GM12878 (cell line): Measurements from ENCODE around the gene KANK4. TPM values are rescaled to one million over a fixed set of nuclear protein-coding genes. Genes with fewer than 3 reads are reported as not detected.

Experiments
- ATAC-seq: fragments of 200-7000 bp; cut with Tn5 transposase; 3 replicates; pipeline ENCODE4 v1.9.1; 2020; ENCODE audit warnings: mild to moderate bottlenecking, moderate library complexity
- BruUV-seq: library from RNA; stranded (reverse); fragments of 400-500 nt; replicated peaks from 2 replicates; lab custom pipeline; 2021; lab: Mats Ljungman, UMichigan
- CTCF ChIA-PET: fragments of 300-600 bp; sonication (Branson Sonifier 250); formaldehyde crosslinking; extraction: SDS; loops from one replicate; lab custom pipeline; 2021; ENCODE audit warnings: inconsistent platforms; lab: Yijun Ruan, JAX
- POLR2A ChIA-PET: fragments of 350-600 bp; formaldehyde crosslinking; extraction: SDS; loops from one replicate; lab custom pipeline; 2021; ENCODE audit warnings: inconsistent platforms; lab: Charles Lee
- RAD21 ChIA-PET: fragments of 300-600 bp; sonication (Branson Sonifier 250); formaldehyde crosslinking; loops from one replicate; lab custom pipeline; 2023; ENCODE audit warnings: antibody characterized with exemption; ENCODE audit not compliant: unreplicated experiment; lab: Charles Lee
- SMC1A ChIA-PET: fragments of 300-600 bp; sonication (Branson Sonifier 250); formaldehyde crosslinking; loops from one replicate; lab custom pipeline; 2023; ENCODE audit not compliant: unreplicated experiment, uncharacterized antibody; lab: Charles Lee
- DNase-seq: peaks from one replicate; pipeline ENCODE4 v3.0.0-alpha.2; 2011; ENCODE audit warnings: low read depth, low spot score
- FAIRE-seq: peaks from 3 replicates; lab custom pipeline; 2011; peaks lifted over from hg19 to GRCh38; lab: Jason Lieb, UNC
- H2AFZ ChIP-seq: 2 replicates; pipeline ENCODE4 v1.6.0; 2011; ENCODE audit warnings: low read depth, low read length, control low read depth; ENCODE audit not compliant: control insufficient read depth
- H3K27ac ChIP-seq: 2 replicates; pipeline ENCODE4 v1.5.1; 2011; ENCODE audit warnings: control low read depth; ENCODE audit not compliant: control insufficient read depth, insufficient read depth
- H3K27me3 ChIP-seq, 2 experiments: replicated peaks in 1 of 2; 2 replicates each; pipeline versions ENCODE4 v1.6.0 to v1.6.1; 2011; ENCODE audit warnings: low read length in 1 of 2; ENCODE audit not compliant: control insufficient read depth in 2 of 2, insufficient read depth in 2 of 2
- H3K36me3 ChIP-seq, 2 experiments: 2 replicates each; pipeline ENCODE4 v1.5.1; 2011; ENCODE audit warnings: low read length in 1 of 2; ENCODE audit not compliant: control insufficient read depth in 2 of 2, insufficient read depth in 2 of 2
- H3K4me1 ChIP-seq: 2 replicates; pipeline ENCODE4 v1.6.1; 2011; ENCODE audit warnings: mild to moderate bottlenecking, low read length, moderate library complexity, mixed read lengths; ENCODE audit not compliant: control insufficient read depth, insufficient read depth
- H3K4me2 ChIP-seq: 2 replicates; pipeline ENCODE4 v1.6.0; 2011; ENCODE audit warnings: control low read depth; ENCODE audit not compliant: control insufficient read depth, insufficient read depth
- H3K4me3 ChIP-seq: fragments of 200-600 bp; sonication (generic); 2 replicates; pipeline ENCODE4 v1.5.1; 2016
- H3K79me2 ChIP-seq: 2 replicates; pipeline ENCODE4 v1.6.0; 2011; ENCODE audit warnings: low read length; ENCODE audit not compliant: control insufficient read depth, insufficient read depth
- H3K9ac ChIP-seq: 2 replicates; pipeline ENCODE4 v1.8.0; 2011; ENCODE audit warnings: low read length, control low read depth, mixed read lengths; ENCODE audit not compliant: control insufficient read depth, insufficient read depth
- H3K9me3 ChIP-seq: replicated peaks from 3 replicates; pipeline ENCODE4 v1.5.1; 2011; ENCODE audit warnings: mild to moderate bottlenecking, low read length; ENCODE audit not compliant: control insufficient read depth, insufficient read depth
- H4K20me1 ChIP-seq: 2 replicates; pipeline ENCODE4 v1.6.0; 2011; ENCODE audit not compliant: control insufficient read depth, insufficient read depth
- CBX3 ChIP-seq: fragments of 200-600 bp; sonication (generic); IDR thresholded peaks from 2 replicates; pipeline ENCODE4 v1.6.1; 2016; ENCODE audit warnings: low read depth, borderline replicate concordance
- CHD1 ChIP-seq: IDR thresholded peaks from 2 replicates; pipeline ENCODE4 v1.6.1; 2012; ENCODE audit warnings: low read depth, low read length, improper control_type of control experiment
- CREM ChIP-seq: IDR thresholded peaks from 2 replicates; pipeline ENCODE4 v1.6.1; 2014; ENCODE audit warnings: antibody characterized with exemption, low read depth
- MTA2 ChIP-seq: fragments of 450-650 bp; IDR thresholded peaks from 2 replicates; pipeline ENCODE4 v1.6.1; 2016; ENCODE audit warnings: low read depth, mild to moderate bottlenecking, moderate library complexity
- NR2F1 ChIP-seq: fragments of 450-650 bp; conservative IDR thresholded peaks from 2 replicates; pipeline ENCODE4 v1.6.1; 2017; ENCODE audit warnings: mild to moderate bottlenecking
- NRF1 ChIP-seq: conservative IDR thresholded peaks from 2 replicates; pipeline ENCODE4 v1.6.1; 2011; ENCODE audit warnings: mild to moderate bottlenecking, low read depth, low read length, improper control_type of control experiment
- SMC3 ChIP-seq: IDR thresholded peaks from 2 replicates; pipeline ENCODE4 v1.6.1; 2011; ENCODE audit warnings: low read length, improper control_type of control experiment, borderline replicate concordance
- USF1 ChIP-seq: IDR thresholded peaks from 2 replicates; pipeline ENCODE4 v1.6.1; 2011; ENCODE audit warnings: borderline replicate concordance, low read depth, mild to moderate bottlenecking, moderate library complexity, mixed read lengths, low read length; ENCODE audit not compliant: insufficient read depth; ENCODE audit errors: extremely low read length
- WGBS: methylation state at CpG from one replicate; pipeline ENCODE4 v1.1.6; 2016; ENCODE audit warnings: low lambda C conversion rate; ENCODE audit not compliant: insufficient replicate concordance, insufficient coverage; ENCODE audit errors: missing lambda C conversion rate; 5-methylcytosine and 5-hydroxymethylcytosine counted together
- in situ Hi-C: fragments of 300-500 bp; cut with MboI; formaldehyde crosslinking; loops from 9 replicates; pipeline ENCODE4 v1.14.3; 2018; ENCODE audit warnings: mixed read lengths
- intact Hi-C: fragments of 100-400 bp; cut with micrococcal nuclease; formaldehyde crosslinking; loops from one replicate; pipeline ENCODE4 v1.14.2; 2022; ENCODE audit not compliant: unreplicated experiment
- polyA plus RNA-seq, 11 experiments: library from polyadenylated mRNA; depleted of rRNA in 4 of 11; unstranded in 6 of 11; stranded (reverse) in 5 of 11; fragments of >200 nt; fragmentation: Nextera tagmentation in 4 of 11; fragmentation: Illumina TruSeq in 1 of 11; extraction: Ambion mirVana in 4 of 11; extraction: Trizol in 1 of 11; gene quantifications; 1 replicate in 1 of 11; 2 replicates in 10 of 11; pipeline versions ENCODE4 v1.2.1 to v1.2.3, GENCODE V29; 2011 to 2016; ENCODE audit warnings: inconsistent platforms in 2 of 11, missing spikeins in 2 of 11, low read depth in 1 of 11
- total RNA-seq, 4 experiments: library from RNA; depleted of rRNA in 3 of 4; stranded (reverse); fragments of >200 nt in 3 of 4; fragmentation: Illumina TruSeq in 1 of 4; extraction: Trizol in 1 of 4; gene quantifications; 2 replicates each; pipeline versions ENCODE4 v1.2.1 to v1.2.3, GENCODE V29; 2013 to 2021
- TF ChIP-seq, protein P1 (sequence below): fragments of 450-650 bp; formaldehyde crosslinking; IDR thresholded peaks from 2 replicates; pipeline ENCODE4 v1.4.0; 2020; ENCODE audit warnings: mild to moderate bottlenecking, moderate library complexity

Gene KANK4
- total and polyA plus RNA-seq, 10 of the 15 experiments (the other 5 are each of a cell fraction or from before 2014, with no cell fraction given) = not detected

GRCh38 chr1:62188111-62188510, 131.1 kb downstream of the KANK4 start:
- POLR2A ChIA-PET = no interaction called here
- Histone ChIP-seq H2AFZ (no peak overlapping the region), H3K9me3 (no peaks in the 10 kb centered on the region), H3K4me1 (no peaks in the 10 kb centered on the region), H4K20me1 (no peaks in the 10 kb centered on the region), H3K36me3 (no peaks in the 10 kb centered on the region), H3K4me3 (no peak overlapping the region), H3K9ac (no peak overlapping the region), H3K4me2 (no peak overlapping the region), H3K27me3 (no peaks in the 10 kb centered on the region), H3K79me2 (no peaks in the 10 kb centered on the region), H3K27ac (no peak overlapping the region)
- BruUV-seq = no TSS peak
- ATAC-seq (no peak), FAIRE-seq (no peak), DNase-seq (no peak)
- WGBS = 84% methylated on average over 8 of the region's 8 CpGs
- RAD21 ChIA-PET = no interaction called here
- in situ Hi-C loops (no loop called here), intact Hi-C loops (no loop called here)
- CTCF ChIA-PET = interaction anchor here (4.4 kb wide), 1 partner anchor 13 kb away, joined by 21 read pairs; no protein-coding TSS in a partner anchor
- TF ChIP-seq, protein P1, sequence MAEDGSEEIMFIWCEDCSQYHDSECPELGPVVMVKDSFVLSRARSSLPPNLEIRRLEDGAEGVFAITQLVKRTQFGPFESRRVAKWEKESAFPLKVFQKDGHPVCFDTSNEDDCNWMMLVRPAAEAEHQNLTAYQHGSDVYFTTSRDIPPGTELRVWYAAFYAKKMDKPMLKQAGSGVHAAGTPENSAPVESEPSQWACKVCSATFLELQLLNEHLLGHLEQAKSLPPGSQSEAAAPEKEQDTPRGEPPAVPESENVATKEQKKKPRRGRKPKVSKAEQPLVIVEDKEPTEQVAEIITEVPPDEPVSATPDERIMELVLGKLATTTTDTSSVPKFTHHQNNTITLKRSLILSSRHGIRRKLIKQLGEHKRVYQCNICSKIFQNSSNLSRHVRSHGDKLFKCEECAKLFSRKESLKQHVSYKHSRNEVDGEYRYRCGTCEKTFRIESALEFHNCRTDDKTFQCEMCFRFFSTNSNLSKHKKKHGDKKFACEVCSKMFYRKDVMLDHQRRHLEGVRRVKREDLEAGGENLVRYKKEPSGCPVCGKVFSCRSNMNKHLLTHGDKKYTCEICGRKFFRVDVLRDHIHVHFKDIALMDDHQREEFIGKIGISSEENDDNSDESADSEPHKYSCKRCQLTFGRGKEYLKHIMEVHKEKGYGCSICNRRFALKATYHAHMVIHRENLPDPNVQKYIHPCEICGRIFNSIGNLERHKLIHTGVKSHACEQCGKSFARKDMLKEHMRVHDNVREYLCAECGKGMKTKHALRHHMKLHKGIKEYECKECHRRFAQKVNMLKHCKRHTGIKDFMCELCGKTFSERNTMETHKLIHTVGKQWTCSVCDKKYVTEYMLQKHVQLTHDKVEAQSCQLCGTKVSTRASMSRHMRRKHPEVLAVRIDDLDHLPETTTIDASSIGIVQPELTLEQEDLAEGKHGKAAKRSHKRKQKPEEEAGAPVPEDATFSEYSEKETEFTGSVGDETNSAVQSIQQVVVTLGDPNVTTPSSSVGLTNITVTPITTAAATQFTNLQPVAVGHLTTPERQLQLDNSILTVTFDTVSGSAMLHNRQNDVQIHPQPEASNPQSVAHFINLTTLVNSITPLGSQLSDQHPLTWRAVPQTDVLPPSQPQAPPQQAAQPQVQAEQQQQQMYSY = no peak
- TF ChIP-seq NRF1 = no peak
- TF ChIP-seq, all 136 proteins: peak for 0
- SMC1A ChIA-PET = interaction anchor here (0.6 kb wide), 1 partner anchor 111 kb away, joined by 3 read pairs; no protein-coding TSS in a partner anchor

- no peak for DNase-seq
- in situ Hi-C loops (no loop called here), intact Hi-C loops (no loop called here)
- Histone ChIP-seq H3K4me3 (no peak overlapping the region), H3K9ac (no peak overlapping the region), H3K79me2 (no peaks in the 10 kb centered on the region), H3K27me3 (no peaks in the 10 kb centered on the region), H4K20me1 (no peaks in the 10 kb centered on the region), H3K27ac (no peak overlapping the region), H3K9me3 (no peaks in the 10 kb centered on the region), H2AFZ (no peak overlapping the region), H3K4me2 (no peak overlapping the region), H3K36me3 (no peaks in the 10 kb centered on the region), H3K4me1 (no peaks in the 10 kb centered on the region)
- ChIA-PET SMC1A (no interaction called here), RAD21 (no interaction called here), CTCF (interaction anchor here (4.4 kb wide), 1 partner anchor 12 kb away, joined by 21 read pairs; no protein-coding TSS in a partner anchor), POLR2A (no interaction called here)
- WGBS = 67% methylated on average over 5 of the region's 5 CpGs
- no peak for FAIRE-seq
- ATAC-seq = no peak
- TF ChIP-seq NR2F1 (no peak), MTA2 (no peak), CREM (no peak), SMC3 (no peak), CBX3 (no peak), USF1 (no peak), CHD1 (no peak)
- no TSS peak for BruUV-seq
These were observed 131.7 kb downstream of the KANK4 start for GRCh38 chr1:62187548-62187947.
